ENCODE results near the gene CCNF.
"Not testable (repeated sequence)": the region's sequence is repeated elsewhere in the genome, so short reads cannot be mapped to it uniquely, and the experiment has no call there.

The CCNF gene

DNA sequence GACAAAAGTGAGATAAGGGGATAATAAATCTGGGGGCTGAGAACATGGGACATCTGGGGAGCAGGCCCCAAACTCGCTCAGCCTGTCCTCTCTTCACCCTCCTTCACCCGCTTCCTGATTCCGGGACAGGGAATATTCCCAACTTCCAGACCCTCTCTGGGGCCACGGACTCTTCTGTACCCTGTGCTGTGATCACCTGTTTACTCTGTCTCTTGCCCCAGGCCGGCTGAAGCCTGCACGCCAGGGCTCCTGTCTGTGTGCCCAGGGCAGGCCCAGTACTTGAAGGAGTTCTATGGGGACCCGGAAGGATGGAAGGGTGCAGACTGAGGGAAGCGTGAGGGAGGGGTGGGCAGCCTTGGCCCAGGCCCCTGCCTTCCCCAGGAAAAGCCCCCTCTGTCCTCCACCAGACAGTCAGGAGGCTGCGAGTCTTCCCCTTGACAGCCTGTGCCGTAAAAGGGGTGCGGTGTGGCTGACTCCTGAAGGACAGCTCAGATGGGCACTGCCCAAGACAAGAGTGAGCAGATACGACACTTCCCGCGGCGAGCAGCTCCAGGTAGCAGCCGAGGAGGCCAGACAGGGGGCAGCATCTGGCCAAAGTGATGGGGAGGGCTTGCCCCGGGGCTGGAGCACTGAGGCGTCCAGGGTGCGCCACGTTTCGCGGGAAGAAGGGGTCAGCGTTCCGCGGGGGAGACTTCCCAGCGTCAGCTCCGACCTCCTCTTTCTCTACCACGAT lies 1.0 kb upstream of the CCNF start:
- no peak for DNase-seq

DNA sequence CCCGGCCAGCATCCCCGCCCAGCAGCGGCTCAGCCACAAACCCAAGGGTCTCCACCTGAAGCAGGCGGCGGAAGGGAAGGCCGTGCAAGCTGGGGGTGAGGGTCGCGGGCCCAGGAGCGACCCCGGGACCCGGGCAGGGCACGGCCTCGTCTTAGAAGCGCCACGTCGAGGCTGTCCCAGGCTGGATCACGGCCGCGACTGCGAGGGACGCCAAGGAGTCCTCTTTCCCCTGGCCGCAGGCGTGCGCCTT lies 538 bp upstream of the CCNF start:
- no peak for DNase-seq

DNA sequence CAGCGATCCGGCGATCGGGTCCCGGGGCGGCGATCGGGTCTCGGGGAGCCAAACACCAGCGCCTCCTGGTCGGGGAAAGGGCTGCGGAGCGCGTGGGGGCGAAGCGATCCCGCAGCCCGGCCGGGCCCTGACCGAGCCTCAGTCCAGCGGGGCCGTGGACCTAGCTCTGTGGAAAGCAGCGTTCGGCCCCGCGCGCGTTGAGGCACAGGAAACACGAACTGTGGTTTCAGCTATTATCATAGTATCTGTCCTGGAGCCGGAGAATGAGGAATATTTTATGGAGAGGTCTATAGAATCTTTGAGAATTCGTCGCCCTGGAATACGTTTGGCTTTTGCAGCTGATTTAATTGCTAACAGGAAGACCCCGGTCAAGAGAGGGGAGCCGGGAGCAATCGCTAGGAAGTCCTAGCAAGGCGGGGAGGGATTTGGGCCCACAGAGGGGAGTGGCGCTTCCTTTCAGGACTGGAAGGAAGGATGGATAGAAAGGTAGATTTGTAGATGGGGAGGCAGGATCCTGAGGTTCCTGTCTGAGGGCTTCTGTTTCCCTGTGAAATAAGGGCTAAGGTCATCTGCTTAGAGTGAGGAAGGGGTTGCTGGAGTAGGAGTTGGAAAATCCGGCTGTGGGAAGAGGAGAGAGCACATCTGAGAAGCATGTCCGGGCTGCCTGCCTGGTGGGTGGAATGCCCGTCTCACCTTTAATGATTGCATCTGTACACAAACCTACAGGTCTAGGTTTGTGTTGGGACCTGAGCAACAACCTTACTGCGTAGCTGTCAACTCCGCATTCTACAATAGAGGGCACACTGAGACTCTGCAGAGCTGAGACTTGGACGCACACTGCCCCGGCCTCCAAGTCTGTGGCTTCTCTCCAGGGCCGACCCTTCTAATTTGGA lies 770 bp downstream of the CCNF start:
- no peak for DNase-seq

DNA sequence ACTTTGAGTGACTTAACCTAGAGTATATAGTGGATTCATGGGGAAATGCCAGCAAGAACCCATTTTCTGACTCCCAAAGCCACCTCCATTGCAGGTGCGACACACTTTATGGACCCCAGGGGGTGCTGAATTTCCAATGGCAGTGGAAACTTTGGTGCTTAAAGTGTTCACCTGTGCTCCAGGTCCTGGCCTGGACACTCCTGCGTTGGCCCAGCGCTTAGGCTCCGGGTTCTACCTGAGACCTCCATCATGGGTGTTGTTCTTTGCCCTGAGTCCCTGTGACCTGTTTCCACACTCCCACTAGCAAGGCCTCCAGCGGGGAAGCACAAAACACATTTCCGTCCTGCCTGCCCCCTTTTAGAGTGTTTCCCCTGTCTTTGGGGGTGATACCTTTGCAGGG lies 3.0 kb downstream of the CCNF start:
- no peak for DNase-seq

DNA sequence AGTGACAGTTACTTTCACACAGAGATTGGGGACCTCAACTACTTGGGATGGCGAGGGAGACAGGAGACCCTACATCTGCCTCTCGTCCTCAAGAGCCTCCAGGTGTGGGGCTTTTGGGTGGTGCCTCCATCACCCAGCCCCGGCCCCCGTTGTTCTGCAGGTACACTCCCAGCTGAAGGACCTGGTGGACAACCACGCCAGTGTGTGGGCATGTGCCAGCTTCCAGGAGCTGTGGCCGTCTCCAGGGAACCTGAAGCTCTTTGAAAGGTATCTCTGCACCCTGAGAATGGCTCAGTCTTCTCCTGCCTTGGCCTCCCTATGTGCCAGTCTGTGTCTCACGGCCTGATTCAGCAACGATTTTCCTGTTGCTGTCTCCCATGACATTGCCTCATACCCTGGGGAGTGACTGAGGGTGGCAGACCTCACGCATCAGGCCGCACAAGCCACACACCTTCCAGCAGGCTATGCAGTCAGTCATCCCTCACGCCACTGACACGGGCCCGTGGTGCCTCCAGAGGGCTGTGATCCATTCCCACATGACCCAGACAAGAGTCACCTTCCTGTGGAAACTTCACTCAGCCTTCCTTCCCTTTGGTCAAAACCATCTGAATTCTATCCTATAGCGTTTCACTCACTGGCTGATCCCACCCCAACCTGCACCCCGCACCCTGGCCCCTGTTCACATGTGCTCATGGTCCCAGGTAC lies 3.7 kb downstream of the CCNF start:
- DNase-seq, result no peak

DNA sequence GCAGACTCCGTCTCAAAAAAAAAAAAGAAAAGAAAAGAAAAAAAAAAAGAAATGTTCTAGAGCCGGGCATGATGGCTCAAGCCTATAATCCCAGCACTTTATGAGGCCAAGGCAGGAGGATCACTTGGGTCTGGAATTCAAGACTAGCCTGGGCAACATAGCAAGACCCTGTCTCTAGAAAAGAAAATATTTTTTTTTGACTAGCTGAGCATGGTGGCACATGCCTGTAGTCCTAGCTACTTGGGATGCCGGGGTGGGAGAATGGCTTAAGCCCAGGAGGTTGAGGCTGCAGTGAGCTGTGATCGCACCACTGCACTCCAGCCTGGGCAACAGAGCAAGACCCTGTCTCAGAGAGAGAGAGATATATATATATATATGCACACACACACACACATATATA lies 6.0 kb downstream of the CCNF start:
- DNase-seq, result not testable (repeated sequence)

DNA sequence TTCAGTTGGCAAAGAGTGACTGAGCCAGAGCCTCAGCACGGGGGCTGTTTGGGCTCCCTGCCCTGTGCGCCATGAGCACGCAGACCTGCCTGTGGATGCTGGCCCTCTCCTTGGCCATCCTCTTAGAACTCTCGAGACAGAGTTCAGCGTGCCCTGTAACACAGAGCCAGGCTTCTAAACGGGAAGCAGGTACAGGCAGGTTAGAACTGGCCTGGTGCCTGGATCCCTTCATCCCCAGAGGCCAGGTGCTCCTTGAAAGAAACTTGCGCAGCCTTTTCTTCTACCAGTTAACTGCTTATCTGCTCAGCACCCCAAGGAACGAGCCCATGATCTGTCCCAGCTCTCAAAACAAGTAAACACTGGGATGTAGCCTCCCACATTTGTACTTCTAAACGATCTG lies 6.9 kb downstream of the CCNF start:
- no peak for DNase-seq

DNA sequence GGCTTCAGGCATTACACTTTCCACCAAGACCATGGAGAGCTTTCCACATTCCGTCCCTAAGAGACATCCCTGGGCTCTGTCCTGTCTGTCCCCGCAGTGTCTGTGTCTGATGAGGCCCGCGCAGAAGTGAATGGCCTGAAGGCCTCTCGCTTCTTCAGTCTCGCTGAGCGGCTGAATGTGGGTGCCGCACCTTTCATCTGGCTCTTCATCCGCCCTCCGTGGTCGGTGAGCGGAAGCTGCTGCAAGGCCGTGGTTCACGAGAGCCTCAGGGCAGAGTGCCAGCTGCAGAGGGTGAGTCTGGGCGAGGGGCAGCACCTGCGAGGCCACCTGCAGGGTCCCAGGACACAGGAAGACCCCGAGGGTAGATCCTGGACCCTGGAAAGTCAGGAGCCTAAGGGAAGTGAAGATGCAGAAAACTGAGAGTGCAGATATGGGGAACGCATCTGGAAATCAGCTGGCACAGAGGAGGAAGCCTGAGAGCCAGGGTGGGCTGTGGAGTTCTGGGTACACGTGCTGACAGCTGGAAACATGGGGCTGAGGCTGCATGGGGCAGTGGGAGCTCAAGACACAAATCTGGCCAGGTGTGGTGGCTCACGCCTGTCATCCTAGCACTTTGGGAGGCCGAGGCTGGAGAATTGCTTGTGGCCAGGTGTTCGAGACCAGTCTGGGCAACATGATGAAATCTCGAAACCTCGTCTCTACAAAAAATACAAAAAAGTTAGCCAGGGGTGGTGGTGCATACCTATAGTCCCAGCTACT lies 8.0 kb downstream of the CCNF start:
- no peak for DNase-seq

DNA sequence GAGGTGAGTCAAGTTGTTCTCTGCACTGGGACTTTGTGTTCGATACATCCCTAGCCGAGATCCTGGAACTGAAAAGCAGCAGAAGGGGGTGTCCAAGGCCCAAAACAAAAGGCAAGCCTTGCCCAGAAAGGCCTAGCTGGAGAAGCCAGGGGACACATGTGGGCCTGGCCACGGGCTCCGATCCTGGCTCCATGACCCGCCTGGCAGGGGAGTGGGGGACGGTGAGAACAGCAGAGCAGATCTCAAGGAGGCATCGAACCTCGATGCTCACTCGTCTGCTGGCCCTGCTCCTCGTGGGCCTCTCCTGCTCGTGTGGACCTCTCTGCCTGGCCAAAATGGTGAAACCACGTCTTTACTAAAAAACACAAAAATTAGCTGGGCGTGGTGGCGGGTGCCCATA lies 8.9 kb downstream of the CCNF start:
- DNase-seq, result no peak

DNA sequence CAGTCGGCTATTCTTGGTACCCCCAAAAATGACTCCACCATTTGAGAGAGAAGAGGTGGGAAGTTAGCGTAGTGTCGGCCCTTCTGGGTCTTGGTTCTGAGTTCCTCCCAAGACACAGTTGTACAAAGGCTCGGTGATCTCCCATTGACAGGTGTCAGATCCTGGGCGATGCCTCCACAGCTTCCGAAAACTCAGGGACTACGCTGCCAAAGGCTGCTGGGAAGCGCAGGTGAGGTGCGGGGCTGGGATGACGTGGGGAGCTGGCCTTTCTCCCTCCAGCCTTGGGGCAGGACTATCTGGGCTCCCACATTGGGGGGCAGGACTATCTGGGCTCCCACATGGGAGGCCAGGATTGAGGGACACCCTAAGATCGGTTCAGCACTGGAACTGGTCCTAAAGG lies 10.4 kb downstream of the CCNF start:
- no peak for DNase-seq

DNA sequence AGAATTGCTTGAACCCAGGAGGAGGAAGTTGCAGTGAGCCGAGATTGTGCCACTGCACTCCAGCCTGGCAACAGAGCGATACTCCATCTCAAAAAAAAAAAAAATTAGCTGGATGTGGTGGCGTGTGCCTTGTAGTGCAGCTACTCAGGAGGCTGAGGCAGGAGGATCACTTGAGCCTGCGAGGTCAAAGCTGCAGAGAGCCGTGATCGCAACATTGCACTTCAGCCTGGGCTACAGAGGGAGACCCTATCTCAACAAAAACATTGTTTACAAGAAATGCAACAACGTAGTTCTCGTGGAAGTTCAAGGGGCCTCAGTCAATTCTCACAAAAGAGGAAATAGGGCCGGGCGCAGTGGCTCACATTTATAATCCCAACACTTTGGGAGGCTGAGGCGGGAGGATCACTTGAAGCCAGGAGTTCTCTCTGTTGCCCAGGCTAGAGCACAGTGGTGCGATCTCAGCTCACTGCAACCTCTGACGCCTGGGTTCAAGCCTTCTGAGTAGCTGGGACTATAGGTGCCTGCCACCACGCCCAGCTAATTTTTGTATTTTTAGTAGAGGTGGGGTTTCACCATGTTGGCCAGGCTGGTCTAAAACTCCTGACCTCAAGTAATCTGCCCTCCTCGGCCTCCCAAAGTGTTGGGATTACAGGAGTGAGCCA lies 12.0 kb downstream of the CCNF start:
- DNase-seq, result not testable (repeated sequence)

DNA sequence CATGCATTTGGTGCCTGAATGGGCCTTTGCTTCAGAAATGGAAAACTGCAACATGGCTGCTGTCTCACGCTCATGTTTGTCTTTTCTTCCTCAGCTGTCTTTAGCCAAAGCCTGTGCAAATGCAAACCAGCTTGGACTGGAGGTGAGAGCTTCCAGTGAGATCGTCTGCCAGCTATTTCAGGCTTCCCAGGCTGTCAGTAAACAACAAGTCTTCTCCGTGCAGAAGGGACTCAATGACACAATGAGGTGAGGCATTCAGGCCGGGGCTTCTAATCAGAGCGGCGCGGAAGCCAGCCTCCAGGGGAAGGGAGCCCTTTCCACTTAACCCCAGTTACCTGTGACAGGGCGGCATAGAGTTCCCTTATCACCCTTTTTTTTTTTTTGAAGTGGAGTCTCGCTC lies 14.3 kb downstream of the CCNF start:
- no peak for DNase-seq

DNA sequence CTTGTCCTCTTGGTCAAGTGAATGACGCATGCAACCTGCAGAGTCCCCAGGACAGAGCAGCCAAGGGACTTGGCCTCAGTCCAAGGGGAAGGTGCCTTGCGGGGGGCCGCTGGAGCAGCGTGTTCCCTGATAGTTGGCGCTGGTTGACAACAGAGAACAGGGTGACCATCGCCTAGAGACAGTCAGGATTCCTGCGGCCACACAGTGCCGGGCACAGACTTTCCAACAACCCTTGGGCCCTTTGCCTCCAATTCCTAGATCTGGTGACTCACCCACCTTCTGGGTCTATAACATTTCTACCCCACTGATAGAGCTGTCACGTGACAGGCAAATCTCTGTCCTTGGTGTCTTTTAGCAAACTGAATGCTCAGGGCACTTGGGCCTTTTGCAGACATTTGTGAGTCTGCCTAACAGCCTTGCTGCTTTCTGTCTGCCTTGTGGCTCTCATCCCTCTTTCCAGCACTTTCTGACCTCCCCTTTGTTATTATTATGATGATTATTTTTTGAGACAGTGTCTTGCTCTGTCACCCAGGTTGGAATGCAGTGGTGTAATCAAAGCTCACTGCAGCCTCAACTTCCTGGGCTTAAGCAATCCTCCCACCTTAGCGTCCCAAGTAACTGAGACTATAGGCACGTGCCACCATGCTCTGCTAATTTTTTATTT lies 18.8 kb downstream of the CCNF start:
- no peak for DNase-seq

DNA sequence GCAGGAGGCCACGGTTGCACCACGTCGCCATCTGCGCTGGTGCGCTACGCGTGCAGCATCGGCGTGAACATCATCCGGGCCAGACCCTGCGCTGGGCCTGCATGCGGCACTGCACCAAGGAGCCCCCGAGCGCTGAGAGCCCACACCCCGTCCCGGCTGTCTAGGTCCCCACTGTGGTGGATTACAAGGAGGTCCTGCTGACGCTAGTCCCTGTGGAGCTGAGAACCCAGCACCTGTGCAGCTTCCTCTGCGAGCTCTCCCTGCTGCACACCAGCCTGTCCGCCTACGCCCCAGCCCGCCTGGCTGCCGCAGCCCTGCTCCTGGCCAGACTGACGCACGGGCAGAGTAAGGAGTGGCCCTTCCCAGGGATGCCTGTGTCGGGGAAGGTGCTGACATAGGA lies 19.9 kb downstream of the CCNF start:
- DNase-seq, result no peak

DNA sequence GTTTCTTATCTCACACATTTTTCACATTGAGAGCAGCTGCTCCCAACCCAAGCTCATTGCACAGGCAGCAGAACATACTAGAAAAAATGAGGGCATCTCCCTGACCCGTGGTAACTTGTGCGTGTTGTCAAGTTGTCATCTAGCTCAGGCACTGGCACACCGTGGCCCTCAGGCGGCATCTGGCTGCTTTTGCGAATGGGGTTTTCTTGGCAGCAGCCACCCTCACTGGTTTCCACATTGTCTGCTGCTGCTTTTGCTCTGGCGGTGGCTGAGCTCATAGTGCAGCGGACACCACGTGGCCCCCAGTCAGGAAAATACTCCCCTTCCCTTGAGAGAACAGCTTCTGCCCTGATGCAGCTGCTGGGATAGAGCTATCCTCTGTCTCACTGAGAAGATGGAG lies 21.3 kb downstream of the CCNF start:
- no peak for DNase-seq

DNA sequence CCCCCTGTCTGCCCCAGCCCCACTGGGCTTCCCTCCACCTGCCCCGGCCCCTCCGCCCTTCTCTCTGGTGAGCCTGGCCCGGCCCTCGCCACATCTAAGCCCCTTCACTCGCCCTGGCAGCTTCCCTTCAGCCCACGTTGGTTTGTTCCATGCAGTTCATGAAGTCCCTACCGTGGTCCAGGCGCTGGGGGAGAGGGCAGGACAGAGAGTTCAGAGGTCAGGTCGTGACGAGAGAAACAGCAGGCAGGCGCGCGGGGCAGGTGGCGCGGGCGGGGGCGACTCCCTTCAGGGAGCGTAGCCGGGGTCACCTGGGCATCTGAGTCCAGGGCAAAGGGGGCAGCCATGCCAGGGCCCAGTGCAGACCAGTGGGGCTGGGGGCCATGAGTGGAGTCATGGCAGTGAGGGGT lies 21.7 kb downstream of the CCNF start:
- no peak for DNase-seq

DNA sequence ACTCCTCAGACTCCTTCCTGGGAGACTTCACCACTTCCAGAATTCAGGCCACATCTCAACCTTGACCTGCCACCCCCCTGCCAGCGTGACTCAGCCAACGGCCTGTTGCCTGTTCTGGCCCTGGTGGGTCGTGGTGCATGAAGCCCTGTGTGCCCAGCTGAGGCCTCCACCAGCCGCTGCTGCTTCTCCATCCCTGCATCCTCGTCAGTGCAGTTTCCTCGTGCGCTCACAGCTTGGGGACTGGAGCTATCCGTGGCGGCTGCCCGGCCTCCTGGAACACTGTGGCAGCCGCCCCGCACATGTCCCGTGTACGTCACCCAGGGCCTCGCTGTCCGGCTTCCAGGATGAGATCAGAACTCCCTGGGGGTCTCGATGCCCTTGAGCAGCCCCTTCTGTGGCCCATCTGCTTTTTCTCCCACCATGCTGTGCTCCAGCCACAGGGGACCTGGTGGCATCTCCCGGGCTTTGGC lies 22.6 kb downstream of the CCNF start:
- DNase-seq, result no peak

DNA sequence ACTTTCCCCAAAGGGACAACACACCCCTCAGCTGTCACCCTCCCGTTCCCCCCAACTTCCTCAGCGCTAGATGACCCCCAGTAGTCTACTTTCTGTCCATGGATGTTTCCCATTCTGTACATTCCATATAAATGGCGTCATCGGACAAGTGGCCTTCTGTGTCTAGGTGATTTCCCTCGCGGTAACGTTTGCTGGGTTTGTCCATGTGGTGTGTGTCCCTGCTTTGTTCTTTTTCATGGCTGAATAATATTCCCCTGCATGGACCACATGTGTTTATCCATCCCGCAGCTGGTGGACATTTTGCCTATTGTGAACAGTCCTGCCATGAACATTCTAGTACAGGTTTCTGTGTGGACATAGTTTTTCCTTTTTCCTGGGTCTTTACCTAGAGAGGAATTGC lies 23.4 kb downstream of the CCNF start:
- DNase-seq, result no peak

DNA sequence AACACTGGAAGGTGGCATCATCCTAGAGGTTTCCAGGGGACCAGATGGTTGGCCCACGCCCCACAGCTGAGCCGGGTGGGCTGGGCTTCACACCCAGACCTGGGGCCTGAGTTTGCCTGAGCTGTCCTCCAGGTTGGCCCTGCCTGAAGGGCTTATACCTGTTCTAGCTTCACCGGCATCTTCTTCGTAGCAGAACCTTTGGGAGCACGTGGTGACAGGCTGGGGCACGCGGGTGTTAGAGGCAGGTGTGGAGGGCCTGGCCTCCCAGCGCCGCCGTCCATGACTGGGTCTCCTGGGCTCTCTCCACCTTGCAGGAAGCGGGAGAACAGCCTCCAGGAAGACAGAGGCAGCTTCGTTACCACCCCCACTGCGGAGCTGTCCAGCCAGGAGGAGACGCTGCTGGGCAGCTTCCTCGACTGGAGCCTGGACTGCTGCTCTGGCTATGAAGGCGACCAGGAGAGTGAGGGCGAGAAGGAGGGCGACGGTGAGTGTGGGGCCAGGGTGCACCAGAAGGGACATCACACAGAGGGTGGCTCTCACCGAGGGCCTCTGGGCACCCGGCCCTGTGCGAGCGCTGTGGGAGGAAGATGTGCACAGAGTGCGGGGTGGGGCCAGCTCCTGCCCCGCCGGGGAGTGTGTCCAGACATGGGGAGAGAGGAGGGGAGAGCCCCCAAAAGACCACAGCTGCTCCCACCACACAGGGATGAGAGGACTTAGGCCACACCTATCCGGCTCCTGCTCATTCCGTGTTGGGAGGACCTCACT lies 26.0 kb downstream of the CCNF start:
- DNase-seq, result no peak

DNA sequence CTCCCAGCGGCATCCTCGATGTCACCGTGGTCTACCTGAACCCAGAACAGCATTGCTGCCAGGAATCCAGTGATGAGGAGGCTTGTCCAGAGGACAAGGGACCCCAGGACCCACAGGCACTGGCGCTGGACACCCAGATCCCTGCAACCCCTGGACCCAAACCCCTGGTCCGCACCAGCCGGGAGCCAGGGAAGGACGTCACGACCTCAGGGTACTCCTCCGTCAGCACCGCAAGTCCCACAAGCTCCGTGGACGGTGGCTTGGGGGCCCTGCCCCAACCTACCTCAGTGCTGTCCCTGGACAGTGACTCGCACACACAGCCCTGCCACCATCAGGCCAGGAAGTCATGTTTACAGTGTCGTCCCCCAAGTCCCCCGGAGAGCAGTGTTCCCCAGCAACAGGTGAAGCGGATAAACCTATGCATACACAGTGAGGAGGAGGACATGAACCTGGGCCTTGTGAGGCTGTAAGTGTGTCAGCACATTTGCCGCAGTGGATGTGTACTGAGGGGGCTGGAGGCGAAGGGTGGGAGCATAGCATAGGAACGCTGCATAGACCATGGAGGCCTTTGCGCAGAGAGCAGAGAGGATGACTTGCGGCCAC lies 27.4 kb downstream of the CCNF start:
- DNase-seq, result no peak

DNA sequence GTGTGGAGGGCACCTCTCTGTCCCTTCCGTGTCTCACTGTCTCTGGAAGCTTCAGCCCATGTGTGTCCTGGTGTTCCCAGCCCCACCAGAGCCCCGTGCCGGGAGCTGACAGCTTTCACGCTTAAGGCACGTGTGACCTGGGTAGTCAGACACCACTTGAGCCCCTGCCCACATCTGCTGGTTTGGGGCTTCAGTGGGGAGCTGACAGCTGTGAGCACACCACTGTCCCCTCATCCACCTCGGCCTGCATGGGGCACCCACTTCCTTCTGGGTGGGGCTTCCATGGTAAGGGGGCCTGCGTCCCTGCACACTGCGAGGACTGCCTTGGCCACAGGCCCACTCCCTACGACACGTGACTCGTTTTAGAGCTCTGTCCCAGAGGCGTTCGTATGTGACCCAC lies 28.0 kb downstream of the CCNF start:
- DNase-seq, result no peak

Measured in GF-D8 (cell line).